Activated CD8-positive, alpha-beta memory T cell treated with anti-CD3 and anti-CD28 coated beads for 1 hour (primary cell): Measurements from ENCODE around the gene ACTR1B.
"Not testable (repeated sequence)": the region's sequence is repeated elsewhere in the genome, so short reads cannot be mapped to it uniquely, and the experiment has no call there.

ENCODE experiments used
- DNase-seq, 2 donors: peaks; one replicate each; pipeline ENCODE4 v3.0.0-alpha.2; 2020; ENCODE audit warnings: low read depth in 1 of 2; ENCODE audit errors: extremely low read depth in 1 of 2

ACTR1B gene

DNA sequence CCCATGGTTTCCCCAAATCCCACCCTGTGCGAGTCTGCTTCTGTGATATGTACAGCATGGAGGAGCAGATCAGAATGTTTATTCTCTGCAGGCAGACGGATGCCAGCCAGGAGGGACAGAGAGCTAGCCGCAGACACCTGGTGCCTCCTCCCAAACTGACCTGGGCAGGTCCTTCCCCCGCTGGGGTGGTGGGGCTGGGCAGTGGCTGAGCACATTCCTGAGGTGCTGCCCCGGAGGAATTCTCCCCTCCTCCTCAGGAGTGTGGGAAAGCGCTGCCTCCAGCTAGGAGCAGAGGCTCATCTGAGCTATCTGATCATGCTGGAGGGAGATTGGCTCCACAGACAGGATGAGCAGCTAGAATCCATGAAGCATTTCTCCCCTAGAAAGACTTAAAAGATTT is 27.3 kb upstream of the ACTR1B start:
- no peak for DNase-seq

DNA sequence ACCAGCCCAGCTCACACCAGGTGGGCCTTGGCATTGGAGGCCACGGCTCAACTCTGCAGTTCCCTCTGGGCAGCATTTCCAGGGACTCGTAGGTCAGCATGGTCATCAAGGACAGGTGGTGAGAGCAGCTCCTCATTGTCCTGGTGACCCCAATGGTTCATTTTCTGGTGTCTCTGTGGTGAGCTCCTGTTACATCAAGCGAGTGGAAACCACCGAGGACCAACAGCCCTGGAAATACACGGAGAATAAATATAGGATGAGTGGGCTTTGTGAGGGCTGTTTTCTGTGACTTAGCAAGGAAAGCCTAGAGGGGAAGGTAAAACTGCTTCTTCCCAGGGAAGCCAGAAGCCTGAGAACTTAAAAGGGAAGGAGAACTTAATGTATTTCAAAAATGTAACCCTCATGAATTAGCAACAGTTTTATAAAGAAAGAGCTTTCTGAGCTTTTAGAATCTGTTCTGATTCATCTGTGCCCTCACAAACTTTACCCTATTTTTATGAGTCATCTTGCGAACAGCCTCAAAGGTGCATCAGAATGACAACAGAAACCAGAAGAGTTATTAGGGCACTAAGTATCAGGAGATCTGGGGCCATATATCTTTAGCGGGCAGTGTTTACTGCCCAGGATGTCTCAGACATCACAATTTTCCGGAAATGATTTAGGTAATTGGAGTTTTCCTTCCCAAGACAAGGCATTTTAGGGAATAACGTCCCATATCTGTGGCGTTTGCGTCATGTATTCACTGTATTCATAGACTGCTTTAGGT is 24.4 kb upstream of the ACTR1B start:
- no peak for DNase-seq

- DNase-seq: not testable (repeated sequence)
Observed at GRCh38 chr2:97687235-97687634, 23.4 kb upstream of the ACTR1B start.

- DNase-seq: no peak
Observed at GRCh38 chr2:97678298-97678697, 14.5 kb upstream of the ACTR1B start.

- no peak for DNase-seq
Observed at GRCh38 chr2:97677480-97677879, 13.6 kb upstream of the ACTR1B start.

DNA sequence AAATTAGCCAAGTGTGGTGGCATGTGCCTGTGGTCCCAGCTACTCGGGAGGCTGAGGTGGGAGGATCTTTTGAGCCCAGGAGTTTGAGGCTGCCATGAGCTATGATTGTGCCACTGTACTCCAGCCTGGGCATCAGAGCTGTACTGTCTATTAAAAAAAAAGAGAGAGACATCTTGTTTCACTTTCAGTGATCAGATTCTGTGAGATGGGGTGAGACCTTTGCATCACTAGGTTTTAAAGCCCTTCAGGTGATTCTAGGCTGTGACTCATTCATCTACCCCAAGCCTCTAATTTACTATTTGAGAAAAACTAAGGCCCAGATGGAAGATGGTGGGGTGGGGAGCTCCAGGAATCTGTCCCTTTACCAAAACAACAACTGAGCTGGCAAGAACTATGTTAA is 12.8 kb upstream of the ACTR1B start:
- DNase-seq: no peak

GRCh38 chr2:97675430-97676113 is 11.7 kb upstream of the ACTR1B start:
- DNase-seq: no peak

DNA sequence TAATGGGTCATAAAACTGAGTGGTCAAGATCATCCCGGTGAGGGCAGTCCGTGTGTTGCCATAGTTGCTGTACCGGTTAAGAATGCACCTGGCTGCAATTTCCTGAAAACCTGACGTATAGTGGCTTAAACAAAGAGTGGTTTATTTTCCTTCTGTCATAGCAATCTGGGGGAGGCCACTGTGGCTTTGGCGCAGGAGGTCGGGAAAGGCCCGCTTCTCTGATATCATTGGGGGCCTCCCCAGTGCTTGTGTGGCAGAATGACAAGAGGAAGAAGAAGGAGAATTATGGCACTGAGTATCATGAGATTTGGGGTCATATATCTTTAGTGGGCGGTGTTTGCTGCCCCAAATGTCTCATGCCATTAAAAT is 10.1 kb upstream of the ACTR1B start:
- DNase-seq: no peak

- DNase-seq: no peak
Observed at GRCh38 chr2:97673182-97673914, 9.5 kb upstream of the ACTR1B start.

DNA sequence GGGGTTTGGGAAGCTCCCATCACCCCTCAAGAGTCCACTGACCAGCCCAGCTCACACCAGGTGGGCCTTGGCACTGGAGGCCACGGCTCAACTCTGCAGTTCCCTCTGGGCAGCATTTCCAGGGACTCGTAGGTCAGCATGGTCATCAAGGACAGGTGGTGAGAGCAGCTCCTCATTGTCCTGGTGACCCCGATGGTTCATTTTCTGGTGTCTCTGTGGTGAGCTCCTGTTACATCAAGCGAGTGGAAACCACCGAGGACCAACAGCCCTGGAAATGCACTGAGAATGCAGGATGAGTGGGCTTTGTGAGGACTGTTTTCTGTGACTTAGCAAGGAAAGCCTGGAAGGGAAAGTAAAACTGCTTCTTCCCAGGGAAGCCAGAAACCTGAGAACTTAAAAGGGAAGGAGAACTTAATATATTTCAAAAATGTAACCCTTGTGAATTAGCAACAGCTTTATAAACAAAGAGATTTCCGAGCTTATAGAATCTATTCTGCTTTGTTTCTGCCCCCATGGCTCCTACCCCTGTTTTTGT is 8.8 kb upstream of the ACTR1B start:
- not testable (repeated sequence) for DNase-seq

- DNase-seq: no peak
Observed at GRCh38 chr2:97671526-97671925, 7.7 kb upstream of the ACTR1B start.

DNA sequence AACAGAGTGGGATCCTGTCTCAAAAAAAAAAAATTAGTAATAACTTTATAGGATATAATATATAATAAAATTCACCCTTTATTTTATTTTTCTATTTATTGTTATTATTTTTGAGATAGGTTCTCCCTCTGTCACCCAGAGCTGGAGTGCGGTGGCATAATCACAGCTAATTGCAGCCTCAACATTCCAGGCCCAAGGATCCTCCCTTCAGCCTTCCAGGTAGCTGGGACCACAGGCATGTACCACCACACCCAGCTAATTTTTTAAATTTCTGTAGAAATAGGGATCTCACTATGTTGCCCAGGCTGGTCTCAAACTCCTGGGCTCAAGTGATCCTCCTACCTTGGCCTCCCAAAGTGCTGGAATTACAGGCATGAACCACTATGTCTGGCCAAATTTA is 6.6 kb upstream of the ACTR1B start:
- no peak for DNase-seq

GRCh38 chr2:97669448-97669847 is 5.6 kb upstream of the ACTR1B start, which contains the start of gene C2orf92:
C2orf92 (plus strand) TSS chr2:97669713; CDS start chr2:97669789, 76 bp downstream.
- no peak for DNase-seq

DNA sequence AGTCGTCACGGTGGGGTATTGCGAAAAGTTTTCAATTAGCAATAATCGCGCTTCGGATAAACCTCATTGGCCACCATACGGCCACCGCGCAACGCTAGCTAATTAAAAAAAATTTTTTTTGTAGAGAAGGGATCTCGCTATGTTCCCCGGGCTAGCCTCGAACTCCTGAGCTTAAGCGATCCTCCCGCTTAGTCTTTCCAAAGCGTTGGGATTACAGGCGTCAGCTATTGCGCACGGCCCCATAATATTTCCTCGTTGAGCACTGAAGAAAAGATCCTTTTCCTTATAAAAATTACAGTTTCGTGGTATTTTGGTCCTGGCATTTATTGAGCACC is 759 bp upstream of the ACTR1B start:
- DNase-seq: no peak

GRCh38 chr2:97663626-97663961 is 250 bp downstream of the ACTR1B start:
- no peak for DNase-seq

DNA sequence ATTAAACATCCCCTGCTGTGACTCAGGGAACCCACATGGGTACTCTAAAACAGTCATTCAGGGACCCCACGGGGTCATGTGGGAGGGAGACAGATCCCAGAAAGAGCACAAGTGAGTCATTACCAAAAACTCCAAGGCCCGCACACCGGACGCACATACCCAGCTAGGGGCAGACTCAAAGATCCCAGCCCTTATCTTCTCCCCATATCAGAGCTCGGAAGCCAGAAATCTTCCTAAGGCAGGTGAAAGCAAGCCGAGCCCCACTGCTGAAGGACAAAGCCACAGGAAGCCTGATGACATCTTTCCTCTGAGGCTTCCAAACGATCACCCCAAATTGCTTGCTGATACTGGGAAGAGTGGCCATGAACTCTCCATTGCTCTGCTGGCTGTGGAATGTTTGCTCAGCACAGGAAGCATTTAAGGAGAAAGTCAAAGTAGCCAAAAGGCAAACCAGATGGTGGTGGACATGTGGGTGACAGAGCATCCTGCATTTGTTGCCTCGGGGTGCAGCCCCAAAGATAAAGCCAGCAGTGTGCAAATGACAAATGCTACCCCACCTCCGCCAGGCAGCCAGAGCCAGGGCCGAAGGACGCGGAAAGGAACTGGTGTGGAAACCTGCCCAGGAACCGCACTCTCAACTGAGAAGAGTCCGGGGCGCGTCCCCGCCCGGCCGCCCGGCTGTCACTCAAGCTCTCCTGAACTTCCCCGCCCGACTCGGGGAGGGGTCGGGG is 784 bp downstream of the ACTR1B start:
- DNase-seq: peak in 1 of 2 donors; percentile 29

- DNase-seq: no peak
Observed at GRCh38 chr2:97662386-97662894, 1.4 kb downstream of the ACTR1B start.

GRCh38 chr2:97661927-97662326 is 1.9 kb downstream of the ACTR1B start:
- DNase-seq: no peak

- DNase-seq: no peak
Observed at GRCh38 chr2:97660775-97661389, 3.0 kb downstream of the ACTR1B start.

DNA sequence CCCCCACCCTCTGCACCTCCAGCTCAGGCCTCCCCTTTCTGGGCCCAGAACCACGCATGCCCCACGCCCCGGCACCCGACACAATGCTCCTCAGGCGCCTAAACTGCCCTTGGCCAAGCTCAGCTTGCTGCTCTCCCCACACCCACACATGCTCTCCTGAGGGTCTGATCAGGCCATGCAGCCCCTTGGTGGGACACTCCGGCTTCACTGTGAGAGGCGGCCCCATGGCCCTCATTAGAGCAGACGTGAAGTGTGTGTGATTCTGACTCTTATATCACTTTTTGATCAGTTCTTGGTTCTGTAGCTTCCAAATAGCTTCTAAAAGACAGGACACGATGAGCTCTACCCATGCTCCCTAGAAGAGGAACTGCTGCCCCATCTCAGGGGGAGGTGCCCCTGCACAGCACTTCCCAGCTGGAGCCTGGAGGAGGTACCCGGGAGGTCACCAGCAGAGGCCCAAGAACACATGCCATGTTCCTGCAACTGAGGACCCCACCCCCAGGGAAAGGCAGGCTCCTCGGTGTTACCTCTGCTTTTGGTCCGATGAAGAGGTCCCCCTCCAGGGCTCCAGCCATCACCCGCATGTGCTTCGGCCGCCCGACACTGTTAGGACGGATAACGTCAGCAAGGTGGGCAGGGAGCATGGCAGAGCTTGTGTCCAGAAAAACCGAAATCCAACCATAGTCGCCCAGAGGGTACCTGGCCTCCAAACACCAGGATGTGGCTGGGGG is 3.6 kb downstream of the ACTR1B start:
- DNase-seq: no peak
